ENCODE measurements around the gene ACTR8. TPM values are rescaled to one million over a fixed set of nuclear protein-coding genes. Genes with fewer than 3 reads are reported as not detected.

Gene ACTR8
- total and polyA plus RNA-seq, 2 of the 13 experiments (the other 11 are each of a cell fraction or from before 2014, with no cell fraction given) = 15.5 to 29.0 TPM

- Histone ChIP-seq H3K4me3 (replicated peaks in 1 of 3; ENCODE audit: insufficient read depth in 1 of 3, low read depth in 2 of 3, low read length in 3 of 3) (peak within 1 kb of the TSS; percentile 89 to 100 (median 97)), H2AFZ (ENCODE audit: low read length) (peak within 1 kb of the TSS; percentile 71), H3K36me3 (replicated peaks in 1 of 2; ENCODE audit: control insufficient read depth in 1 of 2, insufficient read depth in 2 of 2, low read length in 2 of 2) (peaks cover 0 to 15% of the 10 kb centered on the region in 2 experiments; a peak in 2 of 5 replicates), H3K9ac (ENCODE audit: insufficient read depth, low read depth, low read length) (peak within 1 kb of the TSS; percentile 92), H3K9me3 (ENCODE audit: low read length) (no peaks in the 10 kb centered on the region), H3K4me2 (ENCODE audit: low read depth, low read length) (peak within 1 kb of the TSS; percentile 91), H3K4me1 (ENCODE audit: insufficient read depth, low read length) (peaks cover 26% of the 10 kb centered on the region), H3K79me2 (ENCODE audit: insufficient read depth, low read length) (peaks cover 39% of the 10 kb centered on the region), H3K27me3 (ENCODE audit: control insufficient read depth in 1 of 2, insufficient read depth in 2 of 2, low read length in 2 of 2) (no peaks in the 10 kb centered on the region; a peak in 1 of 5 replicates), H4K20me1 (ENCODE audit: insufficient read depth, low read length) (peaks cover 2% of the 10 kb centered on the region; the same call in 1 of the 2 replicates), H3K27ac (ENCODE audit: extremely low read length, insufficient read depth, low read length) (peak within 1 kb of the TSS; percentile 82)
- ChIA-PET CTCF (ENCODE audit: low intra/inter-chr PET ratio, low total read pairs) (no interaction called here), POLR2A (interaction anchor here (1.0 to 3.3 kb wide), 8 partner anchors 9 to 544 kb away, joined by 3 to 50 read pairs (median 5); partner anchors contain the start of genes ACTR8 and DCP1A)
- ATAC-seq (peak; percentile 98), FAIRE-seq (peak; percentile 97), DNase-seq (ENCODE audit: low spot score) (peak; percentile 98)
- intact Hi-C loops (cut with micrococcal nuclease; ENCODE audit: unreplicated experiment) = loop anchor here (2.0 kb wide), 1 partner anchor 49 kb away; no protein-coding TSS in a partner anchor
- in situ Hi-C loops (cut with HindIII; ENCODE audit: extremely low pct_ligation_motif_present, low pct_unique_long_range_greater_than_20kb) = no loop called here
- 2% methylated on average over 26 of the region's 73 CpGs for WGBS (ENCODE audit: low lambda C conversion rate)
- no TSS peak for BruUV-seq (replicated peaks)
- TF ChIP-seq RFX3 (CRISPR knock-in tag; IDR thresholded peaks at IDR 0.05) (no peak), NPAS2 (CRISPR knock-in tag; IDR thresholded peaks at IDR 0.05; ENCODE audit: borderline replicate concordance) (no peak), ZNF652 (CRISPR knock-in tag; IDR thresholded peaks at IDR 0.05; ENCODE audit: borderline replicate concordance, low read depth) (0 out of 2 replicates have a peak, but pooled peaks have one; percentile 12), ZNF883 (CRISPR knock-in tag; IDR thresholded peaks at IDR 0.05; ENCODE audit: not compliant biosample characterization) (no peak), PCBP2 (optimal IDR thresholded peaks at IDR 0.05; ENCODE audit: low read depth, low read length, poor library complexity, severe bottlenecking) (no peak), ZNF776 (CRISPR knock-in tag; IDR thresholded peaks at IDR 0.05) (no peak; the same call in 1 of the 2 replicates), NFRKB (IDR thresholded peaks at IDR 0.05) (no peak), ZNF781 (CRISPR knock-in tag; IDR thresholded peaks at IDR 0.05; ENCODE audit: borderline replicate concordance, not compliant biosample characterization) (peak; percentile 61), ZBTB33 (CRISPR knock-in tag; IDR thresholded peaks at IDR 0.05) (no peak), RBFOX2 (IDR thresholded peaks at IDR 0.05; ENCODE audit: low read depth, low read length) (peak; percentile 73), ZNF484 (CRISPR knock-in tag; IDR thresholded peaks at IDR 0.05; ENCODE audit: borderline replicate concordance, low read depth) (no peak), MAFK (conservative IDR thresholded peaks at IDR 0.05 in 1 of 2, IDR thresholded peaks at IDR 0.05 in 1 of 2; ENCODE audit: low read length in 2 of 2) (peak; percentile 98 to 99), DMAP1 (CRISPR knock-in tag; IDR thresholded peaks at IDR 0.05) (peak; percentile 36; the same call in 1 of the 2 replicates), POLR2G (IDR thresholded peaks at IDR 0.05; ENCODE audit: low read depth, low read length) (peak; percentile 78), ZNF335 (CRISPR knock-in tag; IDR thresholded peaks at IDR 0.05) (no peak), ARNT (IDR thresholded peaks at IDR 0.05) (no peak), ZBTB37 (CRISPR knock-in tag; IDR thresholded peaks at IDR 0.05) (no peak)
- TF ChIP-seq, protein P1, sequence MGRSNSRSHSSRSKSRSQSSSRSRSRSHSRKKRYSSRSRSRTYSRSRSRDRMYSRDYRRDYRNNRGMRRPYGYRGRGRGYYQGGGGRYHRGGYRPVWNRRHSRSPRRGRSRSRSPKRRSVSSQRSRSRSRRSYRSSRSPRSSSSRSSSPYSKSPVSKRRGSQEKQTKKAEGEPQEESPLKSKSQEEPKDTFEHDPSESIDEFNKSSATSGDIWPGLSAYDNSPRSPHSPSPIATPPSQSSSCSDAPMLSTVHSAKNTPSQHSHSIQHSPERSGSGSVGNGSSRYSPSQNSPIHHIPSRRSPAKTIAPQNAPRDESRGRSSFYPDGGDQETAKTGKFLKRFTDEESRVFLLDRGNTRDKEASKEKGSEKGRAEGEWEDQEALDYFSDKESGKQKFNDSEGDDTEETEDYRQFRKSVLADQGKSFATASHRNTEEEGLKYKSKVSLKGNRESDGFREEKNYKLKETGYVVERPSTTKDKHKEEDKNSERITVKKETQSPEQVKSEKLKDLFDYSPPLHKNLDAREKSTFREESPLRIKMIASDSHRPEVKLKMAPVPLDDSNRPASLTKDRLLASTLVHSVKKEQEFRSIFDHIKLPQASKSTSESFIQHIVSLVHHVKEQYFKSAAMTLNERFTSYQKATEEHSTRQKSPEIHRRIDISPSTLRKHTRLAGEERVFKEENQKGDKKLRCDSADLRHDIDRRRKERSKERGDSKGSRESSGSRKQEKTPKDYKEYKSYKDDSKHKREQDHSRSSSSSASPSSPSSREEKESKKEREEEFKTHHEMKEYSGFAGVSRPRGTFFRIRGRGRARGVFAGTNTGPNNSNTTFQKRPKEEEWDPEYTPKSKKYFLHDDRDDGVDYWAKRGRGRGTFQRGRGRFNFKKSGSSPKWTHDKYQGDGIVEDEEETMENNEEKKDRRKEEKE (IDR thresholded peaks at IDR 0.05) = no peak
Measured at GRCh38 chr3:53891497-53892285, 9.7 kb upstream of the ACTR8 start, which contains the start of gene SELENOK. TSS of gene SELENOK (minus strand) at chr3:53891859.

Measured in HepG2 (cell line).